AG04449 (cell line): Measurements from ENCODE around the gene ALOX15.

ENCODE experiments used
- CTCF ChIA-PET: fragments of 350-600 bp; formaldehyde crosslinking; extraction: SDS; loops from one replicate; lab custom pipeline; 2021; ENCODE audit warnings: antibody characterized with exemption; lab: Yijun Ruan, JAX
- POLR2A ChIA-PET: fragments of 400-600, 350-600 bp; formaldehyde crosslinking; extraction: SDS; loops from one replicate; lab custom pipeline; 2020; ENCODE audit warnings: antibody characterized with exemption, inconsistent platforms; lab: Yijun Ruan, JAX
- DNase-seq: peaks from one replicate; pipeline ENCODE4 v3.0.0-alpha.2; 2010; ENCODE audit warnings: low read depth, low spot score
- H3K4me3 ChIP-seq: 2 replicates; pipeline ENCODE4 v1.5.1; 2011; ENCODE audit warnings: low read depth, mild to moderate bottlenecking, control low read depth, low read length
- CTCF ChIP-seq: IDR thresholded peaks from one replicate; pipeline ENCODE4 v1.5.1; 2011; ENCODE audit warnings: mild to moderate bottlenecking, moderate library complexity, low read length, control low read depth, inconsistent platforms; ENCODE audit not compliant: insufficient read depth; ENCODE audit errors: missing control alignments

The ALOX15 gene

GRCh38 chr17:4676791-4677190 lies 35.3 kb upstream of the ALOX15 start:
- POLR2A ChIA-PET, result no interaction called here
- no peak for TF ChIP-seq CTCF
- no peak for DNase-seq
- H3K4me3 ChIP-seq, result no peak overlapping the region
- CTCF ChIA-PET, result no interaction called here

GRCh38 chr17:4675791-4676190 lies 34.3 kb upstream of the ALOX15 start:
- POLR2A ChIA-PET, result no interaction called here
- DNase-seq, result no peak
- CTCF ChIA-PET, result no interaction called here
- H3K4me3 ChIP-seq, result no peak overlapping the region
- no peak for TF ChIP-seq CTCF

DNA sequence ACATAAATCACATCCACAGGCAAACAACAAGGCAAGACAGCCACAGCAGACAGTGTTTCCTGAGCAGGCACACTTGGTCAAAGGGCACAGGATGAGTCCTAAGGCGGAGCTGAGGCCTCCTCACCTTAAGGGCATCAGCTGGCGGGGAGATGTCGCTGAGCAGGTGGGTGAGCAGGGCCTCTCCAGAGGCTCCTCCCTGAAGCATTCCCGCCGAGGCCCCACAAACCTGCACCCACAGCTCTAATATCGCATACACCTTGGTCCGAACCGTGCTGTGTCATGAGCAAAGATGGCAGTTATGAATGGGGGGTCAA lies 33.2 kb upstream of the ALOX15 start:
- ChIA-PET CTCF (no interaction called here), POLR2A (no interaction called here)
- TF ChIP-seq CTCF, result no peak
- no peak for DNase-seq
- no peak overlapping the region for H3K4me3 ChIP-seq

GRCh38 chr17:4673986-4674684 lies 32.7 kb upstream of the ALOX15 start:
- DNase-seq, result no peak
- no peak overlapping the region for H3K4me3 ChIP-seq
- ChIA-PET CTCF (no interaction called here), POLR2A (no interaction called here)
- TF ChIP-seq CTCF, result no peak

DNA sequence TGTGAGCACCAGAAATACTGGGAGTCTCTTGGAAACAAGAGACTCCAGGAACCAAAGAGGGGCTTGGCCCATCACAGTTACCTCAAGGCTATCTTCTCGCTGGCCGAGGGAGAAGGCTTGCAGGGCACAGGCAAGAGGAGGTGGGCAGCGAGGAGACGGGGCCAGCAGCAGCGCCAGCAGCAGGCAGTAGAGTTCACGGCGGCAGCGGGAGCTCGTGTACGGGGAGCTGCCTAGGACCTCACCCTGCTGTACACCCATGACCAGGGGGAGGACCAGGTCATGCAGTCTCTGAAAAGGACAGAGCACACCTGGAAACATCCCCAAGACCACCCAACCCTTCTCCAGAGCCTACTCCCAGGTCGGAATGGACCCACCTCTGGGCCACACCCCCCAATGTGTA lies 31.7 kb upstream of the ALOX15 start:
- TF ChIP-seq CTCF, result no peak
- CTCF ChIA-PET, result no interaction called here
- POLR2A ChIA-PET, result no interaction called here
- H3K4me3 ChIP-seq, result no peak overlapping the region
- DNase-seq, result no peak

- H3K4me3 ChIP-seq, result no peak overlapping the region
- POLR2A ChIA-PET, result no interaction called here
- CTCF ChIA-PET, result no interaction called here
- TF ChIP-seq CTCF, result no peak
- no peak for DNase-seq
These were observed 31.3 kb upstream of the ALOX15 start for GRCh38 chr17:4672751-4673150.
